Neural progenitor cell (in vitro differentiated cells): ENCODE measurements around the gene FAM216A. TPM values are rescaled to one million over a fixed set of nuclear protein-coding genes. Genes with fewer than 3 reads are reported as not detected.

Source experiments
- DNase-seq: peaks from one replicate; pipeline ENCODE4 v3.0.0-alpha.2; 2016; ENCODE audit warnings: low spot score
- H2AFZ ChIP-seq: fragments of 200-600 bp; sonication (generic); replicated peaks from 2 replicates; pipeline ENCODE4 v1.6.1; 2016; ENCODE audit warnings: antibody characterized with exemption
- H3F3A ChIP-seq: fragments of 200-600 bp; sonication (generic); 2 replicates; pipeline ENCODE4 v1.6.1; 2016; ENCODE audit warnings: antibody characterized with exemption, low read depth
- H3K27ac ChIP-seq: fragments of 200-600 bp; sonication (generic); 2 replicates; pipeline ENCODE4 v1.5.1; 2016; ENCODE audit warnings: mild to moderate bottlenecking
- H3K27me3 ChIP-seq: fragments of 200-600 bp; sonication (generic); 2 replicates; pipeline ENCODE4 v1.6.1; 2016; ENCODE audit warnings: mild to moderate bottlenecking, moderate library complexity
- H3K36me3 ChIP-seq: fragments of 200-600 bp; sonication (generic); 2 replicates; pipeline ENCODE4 v1.5.1; 2016
- H3K4me1 ChIP-seq: fragments of 200-600 bp; sonication (generic); 2 replicates; pipeline ENCODE4 v1.6.1; 2016; ENCODE audit warnings: mixed run types
- H3K4me2 ChIP-seq: fragments of 200-600 bp; sonication (generic); 2 replicates; pipeline ENCODE4 v1.6.1; 2016
- H3K4me3 ChIP-seq: fragments of 200-600 bp; sonication (generic); 2 replicates; pipeline ENCODE4 v1.5.1; 2016
- H3K79me2 ChIP-seq: fragments of 200-600 bp; sonication (generic); 2 replicates; pipeline ENCODE4 v1.6.1; 2016; ENCODE audit warnings: low read depth
- H3K9ac ChIP-seq: fragments of 200-600 bp; sonication (generic); 2 replicates; pipeline ENCODE4 v1.6.1; 2016
- H3K9me3 ChIP-seq: fragments of 200-600 bp; sonication (generic); 2 replicates; pipeline ENCODE4 v1.5.1; 2016; ENCODE audit warnings: low read depth
- H4K20me1 ChIP-seq: fragments of 200-600 bp; sonication (generic); 2 replicates; pipeline ENCODE4 v1.6.1; 2016; ENCODE audit warnings: low read depth
- H3K27ac Mint-ChIP-seq: 3 replicates; pipeline ENCODE4 v1.8.0; 2021; ENCODE audit warnings: mixed read lengths
- H3K27me3 Mint-ChIP-seq: 2 replicates; pipeline ENCODE4 v1.8.0; 2022; ENCODE audit warnings: low read depth, mild to moderate bottlenecking, inconsistent platforms, moderate library complexity, mixed read lengths; ENCODE audit not compliant: insufficient read depth
- H3K36me3 Mint-ChIP-seq: 3 replicates; pipeline ENCODE4 v1.8.0; 2021; ENCODE audit warnings: mixed read lengths
- H3K4me1 Mint-ChIP-seq: 3 replicates; pipeline ENCODE4 v1.8.0; 2021; ENCODE audit warnings: mixed read lengths
- H3K4me3 Mint-ChIP-seq: 3 replicates; pipeline ENCODE4 v1.8.0; 2021; ENCODE audit warnings: mild to moderate bottlenecking, moderate library complexity, mixed read lengths
- H3K9me3 Mint-ChIP-seq: 3 replicates; pipeline ENCODE4 v1.8.0; 2020; ENCODE audit warnings: mixed read lengths
- EZH2 ChIP-seq: fragments of 200-600 bp; sonication (generic); IDR thresholded peaks from 2 replicates; pipeline ENCODE4 v1.6.1; 2017; ENCODE audit warnings: antibody characterized with exemption, mild to moderate bottlenecking, moderate library complexity
- EZH2phosphoT487 ChIP-seq: fragments of 200-600 bp; sonication (generic); IDR thresholded peaks from 2 replicates; pipeline ENCODE4 v1.6.1; 2017; ENCODE audit warnings: antibody characterized with exemption
- small RNA-seq: library from RNA; depleted of rRNA; stranded (forward); fragments of <200 nt; gene quantifications from one replicate; pipeline ENCODE3, GENCODE V24; 2015
- total RNA-seq: library from RNA; depleted of rRNA; stranded (reverse); fragments of >200 nt; gene quantifications from 2 replicates; pipeline ENCODE4 v1.2.3, GENCODE V29; 2015; ENCODE audit warnings: low replicate concordance
- TF ChIP-seq, protein P1 (sequence below): fragments of 200-600 bp; sonication (generic); IDR thresholded peaks from 2 replicates; pipeline ENCODE4 v1.5.1; 2017; ENCODE audit warnings: antibody characterized with exemption, mild to moderate bottlenecking

The FAM216A gene
- total RNA-seq, 1 donor from 2014 or later, result 87.5 TPM

DNA sequence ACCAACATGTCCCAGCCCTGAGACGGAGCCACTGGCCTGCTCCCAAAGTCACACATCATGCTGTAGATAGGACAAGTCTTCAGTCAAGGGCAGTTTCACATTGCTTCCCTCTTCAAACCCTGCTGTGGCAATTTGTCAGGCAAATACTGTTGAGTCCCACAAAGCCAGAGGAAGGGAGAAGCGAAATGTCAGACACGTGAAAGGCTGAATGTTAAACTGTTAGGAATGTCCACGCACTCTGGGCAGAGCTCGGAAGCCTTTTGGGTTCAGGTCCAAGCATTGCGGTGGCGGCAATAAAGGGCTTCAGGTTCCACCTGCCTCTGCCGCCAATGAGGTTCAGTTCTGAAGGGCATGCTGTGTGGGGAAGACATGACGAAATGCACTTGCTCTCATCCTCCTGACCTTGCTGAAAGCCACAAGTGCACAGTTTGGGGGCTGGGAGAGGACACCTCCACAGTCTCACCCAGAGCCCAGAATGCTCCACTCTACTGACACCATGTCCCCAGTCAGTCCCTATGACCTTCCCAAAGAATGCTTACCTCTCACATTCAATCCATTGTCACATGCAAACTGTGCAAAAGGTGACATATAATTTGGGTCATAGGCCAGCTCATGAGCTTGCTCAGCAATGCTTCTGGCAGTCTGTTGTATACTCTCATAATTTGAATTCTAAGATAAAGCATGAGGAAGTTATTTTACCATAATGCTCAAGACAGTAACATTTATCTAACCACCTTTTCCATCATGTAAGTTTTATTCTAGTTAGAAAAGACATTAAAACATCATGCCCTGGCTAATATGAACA is 69.2 kb downstream of the FAM216A start:
- TF ChIP-seq EZH2 (no peak), EZH2phosphoT487 (no peak)
- TF ChIP-seq, protein P1, sequence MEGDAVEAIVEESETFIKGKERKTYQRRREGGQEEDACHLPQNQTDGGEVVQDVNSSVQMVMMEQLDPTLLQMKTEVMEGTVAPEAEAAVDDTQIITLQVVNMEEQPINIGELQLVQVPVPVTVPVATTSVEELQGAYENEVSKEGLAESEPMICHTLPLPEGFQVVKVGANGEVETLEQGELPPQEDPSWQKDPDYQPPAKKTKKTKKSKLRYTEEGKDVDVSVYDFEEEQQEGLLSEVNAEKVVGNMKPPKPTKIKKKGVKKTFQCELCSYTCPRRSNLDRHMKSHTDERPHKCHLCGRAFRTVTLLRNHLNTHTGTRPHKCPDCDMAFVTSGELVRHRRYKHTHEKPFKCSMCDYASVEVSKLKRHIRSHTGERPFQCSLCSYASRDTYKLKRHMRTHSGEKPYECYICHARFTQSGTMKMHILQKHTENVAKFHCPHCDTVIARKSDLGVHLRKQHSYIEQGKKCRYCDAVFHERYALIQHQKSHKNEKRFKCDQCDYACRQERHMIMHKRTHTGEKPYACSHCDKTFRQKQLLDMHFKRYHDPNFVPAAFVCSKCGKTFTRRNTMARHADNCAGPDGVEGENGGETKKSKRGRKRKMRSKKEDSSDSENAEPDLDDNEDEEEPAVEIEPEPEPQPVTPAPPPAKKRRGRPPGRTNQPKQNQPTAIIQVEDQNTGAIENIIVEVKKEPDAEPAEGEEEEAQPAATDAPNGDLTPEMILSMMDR, result no peak
- H4K20me1 ChIP-seq, result peaks cover 8% of the 10 kb centered on the region
- no peaks in the 10 kb centered on the region for H3K9me3 ChIP-seq
- no peak overlapping the region for H3K9ac ChIP-seq
- H2AFZ ChIP-seq, result no peak overlapping the region
- Mint-ChIP-seq H3K36me3 (peaks cover 10% of the 10 kb centered on the region), H3K4me1 (no peaks in the 10 kb centered on the region), H3K9me3 (no peaks in the 10 kb centered on the region), H3K27me3 (no peaks in the 10 kb centered on the region), H3K4me3 (no peak overlapping the region), H3K27ac (no peak overlapping the region)
- no peak overlapping the region for H3K4me2 ChIP-seq
- no peaks in the 10 kb centered on the region for H3K27me3 ChIP-seq
- no peak overlapping the region for H3K4me3 ChIP-seq
- H3K36me3 ChIP-seq, result no peaks in the 10 kb centered on the region
- H3K27ac ChIP-seq, result no peak overlapping the region
- no peak for DNase-seq
- peaks cover 2% of the 10 kb centered on the region for H3K4me1 ChIP-seq
- no peaks in the 10 kb centered on the region for H3F3A ChIP-seq
- H3K79me2 ChIP-seq, result no peaks in the 10 kb centered on the region

DNA sequence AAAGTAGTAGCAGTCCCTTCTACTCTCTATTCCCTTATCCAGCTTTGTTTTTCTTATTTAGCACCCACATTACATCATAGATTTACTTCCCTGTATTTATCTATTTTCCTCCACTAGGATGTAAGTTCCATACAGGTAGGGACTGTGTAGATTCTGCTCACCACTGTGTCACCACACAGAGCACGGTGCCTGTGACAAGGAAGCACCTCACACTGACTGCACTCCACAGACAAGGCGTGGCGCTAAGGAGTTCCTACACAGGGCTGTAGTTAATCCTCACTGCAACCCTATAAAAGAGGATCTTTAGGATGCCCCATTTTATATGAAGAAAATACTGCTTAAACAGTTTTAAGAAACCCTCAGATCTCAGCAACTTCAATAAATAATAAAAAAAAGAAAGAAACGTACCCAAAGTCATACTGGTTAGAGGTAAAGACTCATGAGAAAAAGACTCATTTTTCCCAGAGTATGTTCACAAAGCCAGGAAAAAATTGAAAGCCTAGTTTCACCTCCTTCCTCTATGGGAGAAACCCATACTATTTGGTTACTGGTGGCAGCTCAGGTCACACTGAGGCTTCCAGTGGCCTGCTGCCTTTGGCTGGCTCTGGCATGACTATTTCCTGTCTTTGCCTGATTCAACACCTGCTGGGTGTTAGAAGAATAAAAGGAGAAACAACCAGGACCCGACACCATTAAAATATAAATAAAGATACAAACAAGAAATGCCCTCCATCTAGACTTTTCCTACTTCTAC is 70.4 kb downstream of the FAM216A start:
- no peak overlapping the region for H3K4me3 ChIP-seq
- TF ChIP-seq EZH2, result no peak
- TF ChIP-seq, protein P1, result no peak
- TF ChIP-seq EZH2phosphoT487, result no peak
- peaks cover 7% of the 10 kb centered on the region for H3K4me1 ChIP-seq
- peaks cover 8% of the 10 kb centered on the region for H4K20me1 ChIP-seq
- Mint-ChIP-seq H3K27ac (no peak overlapping the region), H3K27me3 (no peaks in the 10 kb centered on the region), H3K9me3 (no peaks in the 10 kb centered on the region), H3K4me1 (no peaks in the 10 kb centered on the region), H3K4me3 (no peak overlapping the region), H3K36me3 (peaks cover 19% of the 10 kb centered on the region)
- H3F3A ChIP-seq, result no peaks in the 10 kb centered on the region
- H3K27me3 ChIP-seq, result no peaks in the 10 kb centered on the region
- H3K27ac ChIP-seq, result no peak overlapping the region
- no peaks in the 10 kb centered on the region for H3K79me2 ChIP-seq
- no peaks in the 10 kb centered on the region for H3K36me3 ChIP-seq
- peak overlapping the region; percentile 37 for H3K9ac ChIP-seq
- no peak for DNase-seq
- no peak overlapping the region for H2AFZ ChIP-seq
- H3K4me2 ChIP-seq, result no peak overlapping the region
- H3K9me3 ChIP-seq, result no peaks in the 10 kb centered on the region

Small RNA genes within 50 kb of the gene (small RNA-seq; reads per million reads assigned to genes)
- gene RF00278, result not detected

Other genes with a start within 250 kb of the FAM216A start
- 99.5 and 111 TPM in 2 replicates for gene ATP2A2, start 187.6 kb upstream of the FAM216A start, total RNA-seq
- 89.5 and 114 TPM in 2 replicates for gene ANAPC7, start 65.1 kb upstream of the FAM216A start, total RNA-seq
- 356 and 363 TPM in 2 replicates for gene ARPC3, start 18.5 kb upstream of the FAM216A start, total RNA-seq
- gene GPN3, start 588 bp upstream of the FAM216A start, total RNA-seq, result 41.1 and 62.3 TPM in 2 replicates
- gene VPS29, start 33.3 kb downstream of the FAM216A start, total RNA-seq, result 69.5 and 101 TPM in 2 replicates
- gene RAD9B, start 33.5 kb downstream of the FAM216A start, total RNA-seq, result 0.17 and 0.31 TPM in 2 replicates
- gene PPTC7, start 114.5 kb downstream of the FAM216A start, total RNA-seq, result 9.1 and 11.2 TPM in 2 replicates
- gene TCTN1, start 145.3 kb downstream of the FAM216A start, total RNA-seq, result 42.7 and 48.6 TPM in 2 replicates
- 12.0 and 16.4 TPM in 2 replicates for gene HVCN1, start 220.3 kb downstream of the FAM216A start, total RNA-seq